ENCODE measurements around the gene MAL.

Gene MAL

DNA sequence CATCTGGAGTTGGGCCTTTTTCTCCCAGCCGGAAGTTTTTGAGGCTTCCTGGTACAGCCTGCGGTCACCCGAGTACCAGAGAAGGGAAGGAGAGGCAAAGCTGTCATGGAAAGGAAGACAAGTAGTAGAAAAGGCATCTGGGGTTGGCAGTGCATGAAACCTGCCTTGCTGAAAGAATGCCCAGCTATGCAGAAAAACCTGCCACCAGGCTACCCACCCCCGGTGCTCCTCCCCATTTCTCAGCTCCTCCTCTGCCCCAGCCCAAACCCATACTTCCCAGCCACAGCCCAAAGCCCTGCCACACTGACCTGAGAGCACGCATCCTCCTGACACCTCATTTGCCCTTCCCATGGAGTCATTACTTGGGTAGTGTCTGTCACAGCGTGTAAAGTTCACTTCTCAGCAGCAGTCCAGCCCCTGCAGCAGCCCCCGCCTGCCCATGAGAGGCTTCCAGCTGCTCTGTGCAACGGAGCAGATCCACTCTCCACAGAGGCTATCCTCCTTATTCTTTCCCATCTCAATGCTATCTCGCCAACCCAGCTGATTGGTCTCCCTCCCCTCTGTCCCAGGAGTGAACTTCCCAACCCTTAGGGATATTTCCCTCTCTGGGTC lies 40.4 kb upstream of the MAL start (continued):
- TF ChIP-seq ZFP3 (CRISPR knock-in tag; IDR thresholded peaks at IDR 0.05) (no peak), TCF4 (CRISPR knock-in tag; IDR thresholded peaks at IDR 0.05; ENCODE audit: borderline replicate concordance) (no peak), GLIS3 (CRISPR knock-in tag; IDR thresholded peaks at IDR 0.05) (no peak), ZNF8 (CRISPR knock-in tag; IDR thresholded peaks at IDR 0.05) (no peak)

DNA sequence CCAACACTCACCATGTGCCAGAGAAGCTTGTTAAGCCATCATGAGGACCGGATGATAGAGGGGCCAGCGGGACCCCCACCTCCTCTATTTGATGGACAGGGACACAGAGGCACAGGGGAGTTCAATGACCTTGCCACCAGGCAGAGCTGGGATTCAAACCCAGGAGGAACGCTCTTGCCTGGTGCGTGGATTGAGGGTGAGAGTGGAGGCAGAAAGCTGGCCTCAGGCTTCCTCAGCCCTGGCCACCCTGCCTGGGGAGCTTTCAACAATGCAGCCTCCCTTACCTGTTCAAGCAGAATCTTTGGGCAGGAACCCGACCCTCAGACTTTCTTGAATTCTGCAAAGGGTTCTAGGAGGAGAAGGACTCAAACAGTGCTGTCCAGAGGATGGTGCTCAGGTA lies 39.9 kb upstream of the MAL start:
- no peak for TF ChIP-seq ESRRG (CRISPR knock-in tag; IDR thresholded peaks at IDR 0.05)
- no peak for TF ChIP-seq TOX (CRISPR knock-in tag; IDR thresholded peaks at IDR 0.05; ENCODE audit: borderline replicate concordance)
- TF ChIP-seq CSDC2 (CRISPR knock-in tag; IDR thresholded peaks at IDR 0.05) = no peak
- no peak for TF ChIP-seq ZNF8 (CRISPR knock-in tag; IDR thresholded peaks at IDR 0.05)
- no peak for TF ChIP-seq ZC3H10 (CRISPR knock-in tag; IDR thresholded peaks at IDR 0.05)
- TF ChIP-seq, protein P1, sequence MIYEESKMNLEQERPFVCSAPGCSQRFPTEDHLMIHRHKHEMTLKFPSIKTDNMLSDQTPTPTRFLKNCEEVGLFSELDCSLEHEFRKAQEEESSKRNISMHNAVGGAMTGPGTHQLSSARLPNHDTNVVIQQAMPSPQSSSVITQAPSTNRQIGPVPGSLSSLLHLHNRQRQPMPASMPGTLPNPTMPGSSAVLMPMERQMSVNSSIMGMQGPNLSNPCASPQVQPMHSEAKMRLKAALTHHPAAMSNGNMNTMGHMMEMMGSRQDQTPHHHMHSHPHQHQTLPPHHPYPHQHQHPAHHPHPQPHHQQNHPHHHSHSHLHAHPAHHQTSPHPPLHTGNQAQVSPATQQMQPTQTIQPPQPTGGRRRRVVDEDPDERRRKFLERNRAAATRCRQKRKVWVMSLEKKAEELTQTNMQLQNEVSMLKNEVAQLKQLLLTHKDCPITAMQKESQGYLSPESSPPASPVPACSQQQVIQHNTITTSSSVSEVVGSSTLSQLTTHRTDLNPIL (CRISPR knock-in tag; IDR thresholded peaks at IDR 0.05; ENCODE audit: low read depth) = no peak
- TF ChIP-seq ISL1 (CRISPR knock-in tag; IDR thresholded peaks at IDR 0.05) = no peak
- no peak for TF ChIP-seq RARB (CRISPR knock-in tag; IDR thresholded peaks at IDR 0.05)
- no peak for TF ChIP-seq PPARA (CRISPR knock-in tag; IDR thresholded peaks at IDR 0.05; ENCODE audit: borderline replicate concordance)
- no peak for TF ChIP-seq SNAI2 (CRISPR knock-in tag; IDR thresholded peaks at IDR 0.05)
- no peak for TF ChIP-seq BACH2 (CRISPR knock-in tag; IDR thresholded peaks at IDR 0.05; ENCODE audit: borderline replicate concordance)
- TF ChIP-seq, protein P2, sequence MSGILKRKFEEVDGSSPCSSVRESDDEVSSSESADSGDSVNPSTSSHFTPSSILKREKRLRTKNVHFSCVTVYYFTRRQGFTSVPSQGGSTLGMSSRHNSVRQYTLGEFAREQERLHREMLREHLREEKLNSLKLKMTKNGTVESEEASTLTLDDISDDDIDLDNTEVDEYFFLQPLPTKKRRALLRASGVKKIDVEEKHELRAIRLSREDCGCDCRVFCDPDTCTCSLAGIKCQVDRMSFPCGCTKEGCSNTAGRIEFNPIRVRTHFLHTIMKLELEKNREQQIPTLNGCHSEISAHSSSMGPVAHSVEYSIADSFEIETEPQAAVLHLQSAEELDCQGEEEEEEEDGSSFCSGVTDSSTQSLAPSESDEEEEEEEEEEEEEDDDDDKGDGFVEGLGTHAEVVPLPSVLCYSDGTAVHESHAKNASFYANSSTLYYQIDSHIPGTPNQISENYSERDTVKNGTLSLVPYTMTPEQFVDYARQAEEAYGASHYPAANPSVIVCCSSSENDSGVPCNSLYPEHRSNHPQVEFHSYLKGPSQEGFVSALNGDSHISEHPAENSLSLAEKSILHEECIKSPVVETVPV (CRISPR knock-in tag; IDR thresholded peaks at IDR 0.05) = no peak
- no peak for TF ChIP-seq OSR1 (CRISPR knock-in tag; IDR thresholded peaks at IDR 0.05)
- ATAC-seq = no peak

DNA sequence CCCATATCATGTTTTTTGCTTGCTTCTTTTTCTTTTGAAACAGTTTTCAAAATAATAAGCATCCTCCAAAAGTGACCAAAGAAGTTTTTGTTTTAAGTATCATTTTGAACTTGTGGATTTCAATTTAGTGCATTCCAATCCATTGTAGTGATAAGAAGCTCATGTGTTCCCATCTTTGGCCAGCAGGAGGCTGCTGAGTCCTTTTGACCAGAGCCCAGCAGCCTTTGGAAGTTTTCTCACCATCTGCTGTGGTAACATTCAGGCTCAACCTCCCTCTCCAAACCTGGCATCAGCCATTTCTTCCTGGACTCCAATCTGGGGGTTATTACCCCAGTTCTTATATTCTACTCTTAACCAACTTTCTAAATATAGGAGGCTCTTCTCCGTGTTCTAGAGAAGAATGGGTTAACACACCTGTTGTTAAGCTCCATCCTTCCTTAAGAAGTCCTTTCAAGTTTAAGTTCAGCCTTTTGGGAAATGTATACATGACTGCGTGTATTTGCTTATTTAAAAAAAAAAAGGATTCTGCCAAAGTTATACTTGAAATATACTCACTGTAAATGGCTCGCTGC lies 39.0 kb upstream of the MAL start:
- TF ChIP-seq ESRRG (CRISPR knock-in tag; IDR thresholded peaks at IDR 0.05) (no peak), ARNTL (CRISPR knock-in tag; IDR thresholded peaks at IDR 0.05; ENCODE audit: borderline replicate concordance, low read depth) (no peak), ZNF565 (CRISPR knock-in tag; conservative IDR thresholded peaks at IDR 0.05; ENCODE audit: low read depth) (no peak), BACH2 (CRISPR knock-in tag; IDR thresholded peaks at IDR 0.05; ENCODE audit: borderline replicate concordance) (no peak)
- TF ChIP-seq, protein P2 (CRISPR knock-in tag; IDR thresholded peaks at IDR 0.05) = no peak
- TF ChIP-seq, protein P3, sequence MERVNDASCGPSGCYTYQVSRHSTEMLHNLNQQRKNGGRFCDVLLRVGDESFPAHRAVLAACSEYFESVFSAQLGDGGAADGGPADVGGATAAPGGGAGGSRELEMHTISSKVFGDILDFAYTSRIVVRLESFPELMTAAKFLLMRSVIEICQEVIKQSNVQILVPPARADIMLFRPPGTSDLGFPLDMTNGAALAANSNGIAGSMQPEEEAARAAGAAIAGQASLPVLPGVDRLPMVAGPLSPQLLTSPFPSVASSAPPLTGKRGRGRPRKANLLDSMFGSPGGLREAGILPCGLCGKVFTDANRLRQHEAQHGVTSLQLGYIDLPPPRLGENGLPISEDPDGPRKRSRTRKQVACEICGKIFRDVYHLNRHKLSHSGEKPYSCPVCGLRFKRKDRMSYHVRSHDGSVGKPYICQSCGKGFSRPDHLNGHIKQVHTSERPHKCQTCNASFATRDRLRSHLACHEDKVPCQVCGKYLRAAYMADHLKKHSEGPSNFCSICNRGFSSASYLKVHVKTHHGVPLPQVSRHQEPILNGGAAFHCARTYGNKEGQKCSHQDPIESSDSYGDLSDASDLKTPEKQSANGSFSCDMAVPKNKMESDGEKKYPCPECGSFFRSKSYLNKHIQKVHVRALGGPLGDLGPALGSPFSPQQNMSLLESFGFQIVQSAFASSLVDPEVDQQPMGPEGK (CRISPR knock-in tag; IDR thresholded peaks at IDR 0.05; ENCODE audit: borderline replicate concordance) = no peak
- TF ChIP-seq, protein P4, sequence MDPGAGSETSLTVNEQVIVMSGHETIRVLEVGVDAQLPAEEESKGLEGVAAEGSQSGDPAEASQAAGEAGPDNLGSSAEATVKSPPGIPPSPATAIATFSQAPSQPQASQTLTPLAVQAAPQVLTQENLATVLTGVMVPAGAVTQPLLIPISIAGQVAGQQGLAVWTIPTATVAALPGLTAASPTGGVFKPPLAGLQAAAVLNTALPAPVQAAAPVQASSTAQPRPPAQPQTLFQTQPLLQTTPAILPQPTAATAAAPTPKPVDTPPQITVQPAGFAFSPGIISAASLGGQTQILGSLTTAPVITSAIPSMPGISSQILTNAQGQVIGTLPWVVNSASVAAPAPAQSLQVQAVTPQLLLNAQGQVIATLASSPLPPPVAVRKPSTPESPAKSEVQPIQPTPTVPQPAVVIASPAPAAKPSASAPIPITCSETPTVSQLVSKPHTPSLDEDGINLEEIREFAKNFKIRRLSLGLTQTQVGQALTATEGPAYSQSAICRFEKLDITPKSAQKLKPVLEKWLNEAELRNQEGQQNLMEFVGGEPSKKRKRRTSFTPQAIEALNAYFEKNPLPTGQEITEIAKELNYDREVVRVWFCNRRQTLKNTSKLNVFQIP (CRISPR knock-in tag; IDR thresholded peaks at IDR 0.05; ENCODE audit: borderline replicate concordance, low read depth) = no peak
- peak; percentile 95 for ATAC-seq
